ENCODE results near the gene FEM1B.
A peak's percentile ranks its signal among the peaks of the same experiment; 100 is the strongest.
"Not testable (repeated sequence)": the region's sequence is repeated elsewhere in the genome, so short reads cannot be mapped to it uniquely, and the experiment has no call there.

Gene FEM1B

GRCh38 chr15:68277603-68278344 is at the start of gene FEM1B:
TSS of gene FEM1B (plus strand) at chr15:68277745. CDS start at chr15:68278418, 673 bp downstream.
- DNase-seq (ENCODE audit: low spot score), result peak; percentile 91

DNA sequence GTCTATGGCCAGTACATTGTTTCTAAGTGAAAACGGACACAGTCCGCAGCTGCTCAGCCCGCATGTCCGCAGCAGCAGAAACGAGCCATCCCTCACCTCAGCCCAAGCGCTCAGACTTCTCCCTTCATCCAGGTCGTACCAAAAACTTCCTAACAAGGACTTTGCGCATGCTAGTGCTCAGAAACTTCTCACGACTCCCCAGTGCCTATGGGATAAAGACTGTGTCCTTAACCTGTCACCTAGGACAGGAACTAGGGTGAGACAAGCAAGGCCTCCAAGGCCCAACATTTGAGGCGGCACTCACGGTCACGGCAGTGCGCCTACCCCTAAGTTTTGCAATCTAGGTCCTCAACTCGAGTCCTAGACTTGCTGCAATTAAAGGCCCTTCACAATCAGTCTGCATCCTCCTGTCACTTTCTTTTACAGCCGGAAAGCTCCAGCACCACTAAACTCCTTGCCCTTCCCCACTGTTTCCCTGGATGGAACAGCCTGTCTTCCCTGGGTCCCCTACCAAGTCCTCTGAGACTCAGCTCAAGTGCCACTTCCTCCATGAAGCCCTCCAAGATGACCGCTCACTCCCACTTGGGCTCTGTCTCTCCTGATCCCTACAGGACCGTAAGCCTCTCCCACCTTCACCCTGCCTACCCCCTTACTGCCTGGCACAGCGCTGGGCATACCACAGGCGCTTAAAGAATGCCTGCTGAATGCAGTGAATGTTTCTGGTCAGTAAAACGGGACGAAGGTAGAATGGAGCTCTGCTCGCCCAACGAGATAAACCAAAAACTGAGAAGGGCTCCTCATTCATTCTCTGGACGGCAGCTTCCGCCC is 49.2 kb upstream of the FEM1B start:
- no peak for DNase-seq (ENCODE audit: low spot score)

DNA sequence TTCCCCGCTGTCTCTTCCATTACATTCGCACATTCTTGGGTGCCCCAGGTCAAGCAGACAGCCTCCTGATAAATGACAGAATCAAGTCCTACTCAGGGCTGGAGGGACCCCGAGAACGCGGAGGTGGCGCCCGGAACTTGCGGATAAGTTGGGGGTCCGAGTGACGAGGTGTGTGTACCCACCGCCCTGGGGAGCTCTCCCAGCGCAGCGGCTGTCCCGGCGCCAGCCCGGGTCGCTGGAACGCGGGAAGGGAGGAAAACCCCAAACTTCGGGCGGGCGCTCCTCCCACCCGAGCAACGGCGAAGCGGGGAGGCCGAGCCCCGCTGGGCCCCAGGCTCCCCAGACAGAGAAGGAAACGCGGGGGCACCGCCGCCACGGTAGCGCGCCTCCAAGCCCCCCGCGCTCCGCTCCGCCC is 48.6 kb upstream of the FEM1B start:
- DNase-seq (ENCODE audit: low spot score), result no peak

DNA sequence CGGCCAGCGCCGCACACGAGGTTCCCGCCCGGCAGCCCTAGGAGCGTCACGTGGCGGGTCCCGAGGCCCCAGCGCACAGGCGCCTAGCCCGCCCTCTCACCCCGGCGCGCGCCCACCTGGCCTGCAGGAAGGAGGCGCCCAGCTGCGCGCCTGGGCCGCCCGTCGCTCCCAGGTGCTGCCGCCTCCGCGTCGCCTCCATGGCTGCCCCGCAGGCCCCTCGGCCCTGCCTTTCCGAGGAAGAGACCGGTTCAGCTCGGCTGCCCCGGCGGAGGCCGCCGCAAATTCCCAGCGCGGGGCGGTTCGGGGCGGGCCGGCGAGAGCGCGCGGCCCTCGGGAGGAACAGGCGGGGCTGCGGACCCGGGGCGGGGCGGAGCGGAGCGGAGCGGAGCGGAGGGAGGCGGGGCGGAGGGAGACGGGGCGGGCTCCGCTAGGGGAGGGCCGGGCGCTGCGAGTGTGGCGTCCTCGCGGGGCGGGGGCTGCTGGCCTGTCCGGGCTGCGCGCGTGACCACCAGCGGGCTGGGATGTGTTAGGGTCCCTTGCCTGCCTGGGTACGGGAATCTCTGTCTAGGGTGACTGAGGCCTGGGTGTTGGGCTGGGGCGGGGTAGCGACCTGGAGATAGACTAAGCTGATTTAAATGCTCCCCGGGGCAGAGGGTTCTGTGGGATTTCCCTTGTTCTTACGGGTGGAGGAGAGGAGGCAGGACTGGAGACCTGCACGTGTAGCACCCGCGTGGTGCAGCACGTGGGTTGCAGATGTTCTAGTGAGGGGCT is 48.0 kb upstream of the FEM1B start, which contains the start of gene CLN6:
CLN6 (minus strand) TSS at position 343 of the 771 bp plus-strand sequence; CDS start at position 199, 144 bp downstream.
- peak; percentile 87 for DNase-seq (ENCODE audit: low spot score)

- DNase-seq (ENCODE audit: low spot score), result no peak
These were observed 47.1 kb upstream of the FEM1B start for GRCh38 chr15:68230157-68231100.

DNA sequence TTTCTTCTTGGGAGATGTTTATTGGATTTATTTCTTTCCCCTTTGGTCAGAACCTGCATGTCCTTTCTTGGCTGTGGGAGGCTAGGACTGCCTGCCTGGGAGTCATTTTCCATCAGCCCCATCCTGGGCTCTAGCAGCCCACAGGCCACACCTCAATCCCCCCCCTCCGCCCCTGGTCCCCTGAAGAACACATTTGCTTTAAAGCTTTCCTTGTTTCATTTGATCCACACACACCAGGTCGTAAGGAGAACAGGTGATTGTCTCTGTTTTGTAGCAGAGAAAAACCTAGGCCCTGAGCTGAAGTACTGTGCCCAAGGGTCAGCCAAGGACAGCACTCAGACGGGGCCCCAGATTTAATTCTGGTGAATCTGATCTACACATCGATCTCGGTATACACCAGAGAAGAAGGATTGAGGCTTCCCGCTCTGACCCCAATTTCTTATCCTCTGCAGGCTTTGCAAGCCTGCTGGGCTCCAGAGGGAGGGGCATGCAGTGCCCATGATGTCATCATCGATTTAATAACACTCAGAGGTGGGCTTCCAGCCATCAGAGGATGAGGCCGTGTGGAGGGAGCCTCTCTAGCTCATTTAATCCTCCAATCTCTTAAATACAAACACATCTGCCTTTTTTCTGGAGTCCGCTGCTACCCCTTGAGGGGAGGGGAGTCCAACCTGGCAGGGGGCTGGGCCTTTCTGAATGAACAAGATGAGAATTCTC is 46.3 kb upstream of the FEM1B start:
- no peak for DNase-seq (ENCODE audit: low spot score)

DNA sequence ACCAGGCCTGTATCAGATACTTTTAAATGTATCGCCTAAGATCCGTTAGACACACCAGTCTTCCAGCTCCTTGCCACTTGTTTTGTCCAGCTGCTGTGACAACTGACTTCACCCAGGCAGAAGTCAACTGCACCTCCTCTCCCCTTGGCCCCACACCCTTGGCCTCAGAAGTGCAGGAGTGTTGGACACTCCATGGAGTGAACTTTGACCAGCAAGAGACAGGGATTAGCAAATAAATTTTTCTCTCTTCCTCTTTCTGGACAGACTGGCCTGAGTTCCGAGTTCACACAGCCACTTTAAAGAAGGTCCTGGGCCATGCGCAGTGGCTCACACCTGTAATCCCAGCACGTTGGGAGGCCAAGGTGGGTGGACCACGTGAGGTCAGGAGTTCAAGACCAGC is 45.1 kb upstream of the FEM1B start:
- no peak for DNase-seq (ENCODE audit: low spot score)

DNA sequence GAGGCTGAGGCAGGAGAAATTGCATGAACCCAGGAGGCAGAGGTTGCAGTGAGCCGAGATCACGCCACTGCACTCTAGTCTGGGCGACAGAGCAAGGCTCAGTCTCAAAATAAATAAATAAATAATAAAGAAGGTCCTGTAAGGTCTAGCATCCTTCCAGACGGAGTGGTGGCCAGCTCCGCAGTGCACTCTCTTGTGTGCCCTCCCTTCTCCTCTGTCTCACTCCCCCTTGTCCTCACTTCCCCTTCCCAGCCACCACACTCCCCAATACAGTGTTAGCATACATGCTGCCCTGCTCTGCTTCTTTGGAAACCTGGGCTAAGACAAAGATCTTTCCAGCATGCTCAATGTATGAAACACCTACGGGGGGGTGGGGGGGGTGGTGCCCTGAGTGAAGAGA is 44.6 kb upstream of the FEM1B start:
- no peak for DNase-seq (ENCODE audit: low spot score)

GRCh38 chr15:68234060-68234459 is 43.5 kb upstream of the FEM1B start:
- no peak for DNase-seq (ENCODE audit: low spot score)

- not testable (repeated sequence) for DNase-seq (ENCODE audit: low spot score)
These were observed 43.0 kb upstream of the FEM1B start for GRCh38 chr15:68234520-68234919.

GRCh38 chr15:68235022-68235421 is 42.5 kb upstream of the FEM1B start:
- DNase-seq (ENCODE audit: low spot score), result no peak

DNA sequence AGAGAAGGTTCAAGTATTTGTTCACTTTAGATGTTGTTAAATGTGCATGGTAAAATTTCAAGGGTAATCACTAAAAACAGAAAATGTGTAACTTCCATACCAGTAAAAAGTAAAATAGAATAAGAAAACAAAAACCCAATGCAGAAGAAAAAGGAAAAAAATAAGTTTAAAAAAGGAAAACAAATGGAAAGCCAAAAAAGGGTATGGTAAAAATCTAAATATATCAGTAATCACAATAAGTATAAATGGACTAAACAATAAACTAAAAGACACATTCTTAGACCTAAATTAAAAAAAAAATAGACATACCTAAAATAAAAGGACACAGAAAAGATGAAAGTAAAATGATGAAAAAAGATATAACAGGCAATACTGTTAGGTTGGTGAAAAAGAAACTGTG is 38.5 kb upstream of the FEM1B start:
- DNase-seq (ENCODE audit: low spot score), result no peak

GRCh38 chr15:68241088-68241935 is 36.2 kb upstream of the FEM1B start:
- DNase-seq (ENCODE audit: low spot score), result no peak

GRCh38 chr15:68244235-68244634 is 33.3 kb upstream of the FEM1B start:
- DNase-seq (ENCODE audit: low spot score), result no peak

GRCh38 chr15:68249058-68249713 is 28.4 kb upstream of the FEM1B start:
- no peak for DNase-seq (ENCODE audit: low spot score)

DNA sequence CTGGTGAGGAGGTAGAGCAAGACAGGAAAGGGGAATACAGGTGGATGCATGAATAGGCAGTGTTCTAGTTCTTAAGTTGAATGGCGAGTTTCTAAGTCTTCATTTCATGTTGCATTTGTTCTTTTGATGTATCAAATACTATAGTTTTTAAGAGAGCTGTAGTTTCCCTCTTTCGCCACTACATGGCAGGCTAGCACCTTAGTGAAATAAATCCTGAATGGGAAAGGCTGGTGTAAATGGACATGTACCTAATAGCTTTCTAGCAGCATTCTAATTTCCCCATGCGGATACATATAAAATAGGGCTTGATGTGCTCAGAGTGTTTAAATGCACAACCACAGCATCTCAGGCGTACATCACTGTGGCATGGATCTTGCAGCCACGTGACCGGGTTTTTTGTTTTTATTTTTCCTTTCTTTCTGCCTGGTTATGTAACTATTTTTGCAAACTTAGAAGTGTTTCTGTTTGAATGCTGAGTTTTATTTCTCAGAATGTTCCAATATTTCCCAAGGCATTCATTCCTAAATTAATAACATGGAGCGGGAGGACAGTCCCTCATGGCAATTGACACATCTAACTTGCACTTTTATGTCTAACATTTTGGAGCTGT is 24.5 kb upstream of the FEM1B start:
- peak; percentile 84 for DNase-seq (ENCODE audit: low spot score)

- DNase-seq (ENCODE audit: low spot score), result peak; percentile 56
These were observed 20.7 kb upstream of the FEM1B start for GRCh38 chr15:68256675-68257450.

DNA sequence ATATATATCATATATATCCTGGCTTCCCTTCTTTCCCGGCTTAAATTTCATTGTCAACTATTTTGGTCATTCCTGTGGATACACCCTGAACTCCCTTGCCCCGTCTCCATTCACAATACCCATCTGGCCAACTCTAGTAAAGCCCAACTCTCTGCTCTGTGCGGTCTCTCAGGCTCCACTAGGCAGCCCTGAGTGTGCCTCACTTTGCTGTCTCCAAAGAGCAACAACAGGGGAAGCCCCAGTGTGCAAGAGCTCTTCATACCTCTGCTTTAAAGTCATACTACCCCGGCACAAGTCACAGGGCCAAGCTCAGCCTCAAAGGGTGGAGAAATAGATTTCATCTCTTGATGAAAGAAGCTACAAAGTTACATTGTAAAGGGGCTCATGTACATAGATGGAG is 18.9 kb upstream of the FEM1B start:
- DNase-seq (ENCODE audit: low spot score), result no peak

Data from LoVo (cell line).